PFSK-1 (cell line): ENCODE measurements around the gene EAF2.

Experiments used
- FOXP2 ChIP-seq: optimal IDR thresholded peaks from 2 replicates; pipeline ENCODE3; 2011; ENCODE audit warnings: borderline replicate concordance, control low read depth, inconsistent platforms; ENCODE audit not compliant: insufficient read depth; ENCODE audit errors: extremely low read length, extremely low read depth
- POLR2AphosphoS5 ChIP-seq: IDR thresholded peaks from 2 replicates; pipeline ENCODE4 v1.6.1; 2012; ENCODE audit warnings: low read depth, mild to moderate bottlenecking, control low read depth, low read length, moderate library complexity
- REST ChIP-seq, 2 experiments: IDR thresholded peaks; 2 replicates each; pipeline versions ENCODE4 v1.6.1 to v1.8.0; 2011 to 2012; ENCODE audit warnings: low read depth in 2 of 2, low read length in 2 of 2, control low read depth in 1 of 2, inconsistent platforms in 1 of 2, mild to moderate bottlenecking in 1 of 2, moderate library complexity in 1 of 2; ENCODE audit not compliant: insufficient read depth in 1 of 2
- SIN3A ChIP-seq: IDR thresholded peaks from 2 replicates; pipeline ENCODE4 v1.6.1; 2012; ENCODE audit warnings: mild to moderate bottlenecking, low read length, moderate library complexity, borderline replicate concordance; ENCODE audit not compliant: insufficient read depth
- TAF1 ChIP-seq: IDR thresholded peaks from 2 replicates; pipeline ENCODE4 v1.6.1; 2012; ENCODE audit warnings: low read length, control low read depth, borderline replicate concordance; ENCODE audit not compliant: insufficient read depth

The EAF2 gene

GRCh38 chr3:121855555-121855954 lies 20.5 kb downstream of the EAF2 start:
- TF ChIP-seq SIN3A (no peak), FOXP2 (no peak), POLR2AphosphoS5 (no peak), TAF1 (no peak), REST (IDR thresholded peaks at IDR 0.05; ENCODE audit: insufficient read depth in 1 of 2, low read depth in 2 of 2, low read length in 2 of 2) (no peak)

GRCh38 chr3:121863801-121864200 lies 28.8 kb downstream of the EAF2 start:
- TF ChIP-seq TAF1 (no peak), SIN3A (no peak), FOXP2 (no peak), REST (IDR thresholded peaks at IDR 0.05; ENCODE audit: insufficient read depth in 1 of 2, low read depth in 2 of 2, low read length in 2 of 2) (no peak), POLR2AphosphoS5 (no peak)

- TF ChIP-seq POLR2AphosphoS5, result no peak
- no peak for TF ChIP-seq TAF1
- TF ChIP-seq REST (IDR thresholded peaks at IDR 0.05; ENCODE audit: insufficient read depth in 1 of 2, low read depth in 2 of 2, low read length in 2 of 2), result no peak
- no peak for TF ChIP-seq FOXP2
- TF ChIP-seq SIN3A, result no peak
Observed at GRCh38 chr3:121869736-121870135, 34.7 kb downstream of the EAF2 start.

GRCh38 chr3:121870717-121871116 lies 35.7 kb downstream of the EAF2 start:
- TF ChIP-seq POLR2AphosphoS5 (no peak), TAF1 (no peak), REST (IDR thresholded peaks at IDR 0.05; ENCODE audit: insufficient read depth in 1 of 2, low read depth in 2 of 2, low read length in 2 of 2) (no peak), FOXP2 (no peak), SIN3A (no peak)

- TF ChIP-seq FOXP2, result no peak
- TF ChIP-seq POLR2AphosphoS5, result no peak
- TF ChIP-seq SIN3A, result no peak
- no peak for TF ChIP-seq TAF1
- TF ChIP-seq REST (IDR thresholded peaks at IDR 0.05; ENCODE audit: insufficient read depth in 1 of 2, low read depth in 2 of 2, low read length in 2 of 2), result no peak
Observed at GRCh38 chr3:121871430-121871829, 36.4 kb downstream of the EAF2 start.
